ENCODE data around the gene TSFM.

Gene TSFM

GRCh38 chr12:57775563-57776246, 6.9 kb upstream of the TSFM start:
- peak overlapping the region in 5 of 11 experiments; percentile 13 to 64 (median 47); a peak in 8 of 22 replicates for H3K4me2 ChIP-seq
- peak overlapping the region in 2 of 11 experiments; percentile 8 to 17; a peak in 1 of 22 replicates for H3K27ac ChIP-seq
- peaks cover 0 to 6% (median 0%) of the 10 kb centered on the region in 11 experiments; a peak in 2 of 22 replicates for H4K20me1 ChIP-seq
- no peaks in the 10 kb centered on the region for H3K9me3 ChIP-seq (replicated peaks in 1 of 11)
- H3K27me3 ChIP-seq: no peaks in the 10 kb centered on the region
- H3K4me3 ChIP-seq: no peak overlapping the region
- H3K9ac ChIP-seq: no peak overlapping the region
- no peak for TF ChIP-seq Cebpa-rat (IDR thresholded peaks at IDR 0.05)
- H3K36me3 ChIP-seq: peaks cover 0 to 34% (median 9%) of the 10 kb centered on the region in 11 experiments; a peak in 17 of 22 replicates
- H3K4me1 ChIP-seq: peaks cover 25 to 73% (median 38%) of the 10 kb centered on the region in 10 experiments

- peak overlapping the region in 3 of 11 experiments; percentile 47 to 64 (median 58); a peak in 5 of 22 replicates for H3K4me2 ChIP-seq
Observed at GRCh38 chr12:57776247-57776587, 6.4 kb upstream of the TSFM start.

GRCh38 chr12:57777367-57777766, 5.2 kb upstream of the TSFM start:
- H3K4me3 ChIP-seq: no peak overlapping the region

More at GRCh38 chr12:57776247-57776587, 6.4 kb upstream of the TSFM start:
- Histone ChIP-seq H4K20me1 (peaks cover 0 to 2% (median 0%) of the 10 kb centered on the region in 11 experiments; a peak in 1 of 22 replicates), H3K27ac (peak overlapping the region in 2 of 11 experiments; percentile 8 to 17; a peak in 1 of 22 replicates), H3K9me3 (replicated peaks in 1 of 11) (no peaks in the 10 kb centered on the region), H3K4me1 (peaks cover 25 to 73% (median 38%) of the 10 kb centered on the region in 10 experiments), H3K4me3 (no peak overlapping the region), H3K36me3 (peaks cover 0 to 30% (median 7%) of the 10 kb centered on the region in 11 experiments; a peak in 9 of 22 replicates), H3K9ac (no peak overlapping the region), H3K27me3 (no peaks in the 10 kb centered on the region)
- TF ChIP-seq Cebpa-rat (IDR thresholded peaks at IDR 0.05): no peak

GRCh38 chr12:57777911-57778310, 4.7 kb upstream of the TSFM start:
- Histone ChIP-seq H3K36me3 (peaks cover 0 to 30% (median 7%) of the 10 kb centered on the region in 11 experiments; a peak in 9 of 22 replicates), H3K27ac (no peak overlapping the region), H3K4me1 (peaks cover 30 to 78% (median 42%) of the 10 kb centered on the region in 10 experiments), H4K20me1 (no peaks in the 10 kb centered on the region; a peak in 2 of 22 replicates), H3K27me3 (no peaks in the 10 kb centered on the region), H3K4me2 (no peak overlapping the region), H3K4me3 (no peak overlapping the region), H3K9me3 (replicated peaks in 1 of 11) (no peaks in the 10 kb centered on the region), H3K9ac (no peak overlapping the region)
- no peak for TF ChIP-seq Cebpa-rat (IDR thresholded peaks at IDR 0.05)

More at GRCh38 chr12:57777367-57777766, 5.2 kb upstream of the TSFM start:
- Histone ChIP-seq H3K36me3 (peaks cover 0 to 30% (median 7%) of the 10 kb centered on the region in 11 experiments; a peak in 9 of 22 replicates), H3K27me3 (no peaks in the 10 kb centered on the region), H3K9me3 (replicated peaks in 1 of 11) (no peaks in the 10 kb centered on the region), H4K20me1 (no peaks in the 10 kb centered on the region), H3K4me1 (peaks cover 34 to 82% (median 46%) of the 10 kb centered on the region in 10 experiments), H3K4me2 (no peak overlapping the region), H3K27ac (no peak overlapping the region), H3K9ac (no peak overlapping the region)
- TF ChIP-seq Cebpa-rat (IDR thresholded peaks at IDR 0.05): no peak

GRCh38 chr12:57779736-57780135, 2.9 kb upstream of the TSFM start:
- Histone ChIP-seq H3K9ac (no peak overlapping the region), H3K27ac (peak overlapping the region in 5 of 11 experiments; percentile 79 to 87 (median 83); a peak in 6 of 22 replicates), H3K4me2 (peak overlapping the region in 7 of 11 experiments; percentile 67 to 96 (median 84); a peak in 11 of 22 replicates), H3K9me3 (replicated peaks in 1 of 11) (no peaks in the 10 kb centered on the region), H3K4me3 (no peak overlapping the region), H3K36me3 (peaks cover 0 to 38% (median 16%) of the 10 kb centered on the region in 11 experiments; a peak in 17 of 22 replicates), H3K4me1 (peaks cover 33 to 74% (median 43%) of the 10 kb centered on the region in 10 experiments), H3K27me3 (no peaks in the 10 kb centered on the region), H4K20me1 (peaks cover 0 to 7% (median 0%) of the 10 kb centered on the region in 11 experiments; a peak in 3 of 22 replicates)
- no peak for TF ChIP-seq Cebpa-rat (IDR thresholded peaks at IDR 0.05)

DNA sequence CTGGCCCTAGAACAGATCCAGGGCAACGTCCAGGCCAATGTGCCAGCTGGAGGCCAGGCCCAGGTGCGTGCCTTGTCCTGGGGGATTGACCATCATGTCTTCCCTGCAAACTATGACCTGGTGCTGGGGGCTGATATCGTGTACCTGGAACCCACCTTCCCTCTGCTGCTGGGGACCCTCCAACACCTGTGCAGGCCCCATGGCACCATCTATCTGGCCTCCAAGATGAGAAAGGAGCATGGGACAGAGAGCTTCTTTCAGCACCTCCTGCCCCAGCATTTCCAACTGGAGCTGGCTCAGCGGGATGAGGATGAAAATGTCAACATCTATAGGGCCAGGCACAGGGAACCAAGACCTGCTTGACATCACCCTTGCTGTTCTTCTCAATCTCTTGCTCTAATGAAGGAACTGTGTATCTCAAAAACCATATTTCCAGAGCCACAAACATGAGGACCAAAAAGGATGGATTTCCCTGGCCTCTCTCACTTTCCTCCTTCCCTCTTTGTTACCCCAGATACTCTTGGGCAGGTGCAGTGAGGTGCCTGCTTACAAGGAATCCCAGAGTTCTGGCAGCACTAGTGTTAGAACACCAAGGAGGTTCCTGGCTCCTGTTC, 2.2 kb upstream of the TSFM start:
- Histone ChIP-seq H3K4me3 (peak overlapping the region in 3 of 10 experiments; percentile 13 to 89 (median 44); a peak in 3 of 20 replicates), H3K9me3 (replicated peaks in 1 of 11) (no peaks in the 10 kb centered on the region), H3K27me3 (no peaks in the 10 kb centered on the region), H4K20me1 (peaks cover 0 to 7% (median 0%) of the 10 kb centered on the region in 11 experiments; a peak in 3 of 22 replicates), H3K36me3 (peaks cover 5 to 39% (median 22%) of the 10 kb centered on the region in 11 experiments), H3K27ac (peak overlapping the region; percentile 30 to 87 (median 75); a peak in 20 of 22 replicates), H3K4me1 (peaks cover 33 to 67% (median 41%) of the 10 kb centered on the region in 10 experiments), H3K9ac (peak overlapping the region in 8 of 11 experiments; percentile 35 to 92 (median 54); a peak in 12 of 22 replicates), H3K4me2 (peak overlapping the region; percentile 67 to 96 (median 84))
- TF ChIP-seq Cebpa-rat (IDR thresholded peaks at IDR 0.05): no peak

- Histone ChIP-seq H3K4me1 (peaks cover 33 to 58% (median 38%) of the 10 kb centered on the region in 10 experiments), H3K27me3 (no peaks in the 10 kb centered on the region), H3K27ac (peak overlapping the region; percentile 30 to 87 (median 75); a peak in 20 of 22 replicates), H4K20me1 (peaks cover 0 to 7% (median 0%) of the 10 kb centered on the region in 11 experiments; a peak in 3 of 22 replicates), H3K4me3 (peak overlapping the region in 9 of 10 experiments; percentile 7 to 98 (median 89); a peak in 14 of 20 replicates), H3K4me2 (peak overlapping the region; percentile 67 to 96 (median 84)), H3K36me3 (peaks cover 13 to 48% (median 31%) of the 10 kb centered on the region in 11 experiments), H3K9me3 (replicated peaks in 1 of 11) (no peaks in the 10 kb centered on the region), H3K9ac (peak overlapping the region in 10 of 11 experiments; percentile 10 to 92 (median 46); a peak in 16 of 22 replicates)
- TF ChIP-seq Cebpa-rat (IDR thresholded peaks at IDR 0.05): peak in 9 of 11 experiments; percentile 19 to 75 (median 61); a peak in 14 of 22 replicates
Observed at GRCh38 chr12:57781244-57781643, 1.3 kb upstream of the TSFM start.

- H3K27ac ChIP-seq: peak overlapping the region; percentile 30 to 87 (median 75); a peak in 20 of 22 replicates
- H4K20me1 ChIP-seq: peaks cover 0 to 12% (median 0%) of the 10 kb centered on the region in 11 experiments; a peak in 4 of 22 replicates
- no peaks in the 10 kb centered on the region for H3K27me3 ChIP-seq
- H3K9me3 ChIP-seq (replicated peaks in 1 of 11): no peaks in the 10 kb centered on the region
- TF ChIP-seq Cebpa-rat (IDR thresholded peaks at IDR 0.05): no peak
- H3K4me3 ChIP-seq: peak overlapping the region in 9 of 10 experiments; percentile 7 to 98 (median 89); a peak in 14 of 20 replicates
- peak overlapping the region in 9 of 11 experiments; percentile 10 to 92 (median 52); a peak in 15 of 22 replicates for H3K9ac ChIP-seq
- H3K4me2 ChIP-seq: peak overlapping the region; percentile 67 to 96 (median 84)
- peaks cover 19 to 53% (median 37%) of the 10 kb centered on the region in 11 experiments for H3K36me3 ChIP-seq
- peaks cover 33 to 57% (median 38%) of the 10 kb centered on the region in 10 experiments for H3K4me1 ChIP-seq
Observed at GRCh38 chr12:57781801-57782200, 786 bp upstream of the TSFM start.

Measured in BLaER1 treated with 17β-estradiol and CSF1 and Interleukin-3, amounts not matched to agents 10 nM and 100 nM (cell line).